Activated CD4-positive, CD25-positive, alpha-beta regulatory T cell treated with anti-CD3 and anti-CD28 coated beads, Interleukin-2, amount 50 U/mL, for 72 hours (primary cell): ENCODE results near the gene VWC2L.

Experiments used
- DNase-seq: peaks from one replicate; pipeline ENCODE4 v3.0.0; 2021

The VWC2L gene

GRCh38 chr2:214410918-214411554, at the start of gene VWC2L:
Gene VWC2L, plus strand, starts transcription at chr2:214411054. Its CDS starts 3,140 bp downstream, at chr2:214414194.
- no peak for DNase-seq

- no peak for DNase-seq
These were observed 49.7 kb upstream of the VWC2L start for GRCh38 chr2:214361116-214361515.

GRCh38 chr2:214365549-214365948, 45.3 kb upstream of the VWC2L start:
- DNase-seq = no peak

- DNase-seq = no peak
These were observed 43.7 kb upstream of the VWC2L start for GRCh38 chr2:214367171-214367570.

GRCh38 chr2:214376618-214377285, 34.1 kb upstream of the VWC2L start:
- DNase-seq = no peak

- DNase-seq = no peak
These were observed 33.6 kb upstream of the VWC2L start for GRCh38 chr2:214377286-214377624.

- DNase-seq = no peak
These were observed 32.3 kb upstream of the VWC2L start for GRCh38 chr2:214378455-214379103.

GRCh38 chr2:214379227-214379626, 31.6 kb upstream of the VWC2L start:
- no peak for DNase-seq

GRCh38 chr2:214380681-214381080, 30.2 kb upstream of the VWC2L start:
- no peak for DNase-seq

GRCh38 chr2:214382229-214382628, 28.6 kb upstream of the VWC2L start:
- DNase-seq = no peak

- DNase-seq = no peak
These were observed 24.1 kb upstream of the VWC2L start for GRCh38 chr2:214386720-214387119.

GRCh38 chr2:214389334-214389733, 21.5 kb upstream of the VWC2L start:
- no peak for DNase-seq

GRCh38 chr2:214393796-214394195, 17.1 kb upstream of the VWC2L start:
- no peak for DNase-seq

- DNase-seq = no peak
These were observed 15.8 kb upstream of the VWC2L start for GRCh38 chr2:214395040-214395439.

- DNase-seq = no peak
These were observed 9.3 kb upstream of the VWC2L start for GRCh38 chr2:214401580-214401979.

- no peak for DNase-seq
These were observed 602 bp upstream of the VWC2L start for GRCh38 chr2:214410128-214410775.

- no peak for DNase-seq
These were observed 1.8 kb downstream of the VWC2L start for GRCh38 chr2:214412679-214413078.

GRCh38 chr2:214436470-214436869, 25.6 kb downstream of the VWC2L start:
- DNase-seq = no peak

- no peak for DNase-seq
These were observed 39.5 kb downstream of the VWC2L start for GRCh38 chr2:214450118-214450894.

- DNase-seq = no peak
These were observed 40.8 kb downstream of the VWC2L start for GRCh38 chr2:214451516-214452275.

GRCh38 chr2:214465363-214466146, 54.7 kb downstream of the VWC2L start:
- no peak for DNase-seq
